ENCODE results near the gene ZBTB4. TPM values are rescaled to one million over a fixed set of nuclear protein-coding genes. Genes with fewer than 3 reads are reported as not detected.

Gene ZBTB4
- total RNA-seq, 1 donor from 2014 or later: 25.1 TPM

- no peak overlapping the region for H3K4me3 Mint-ChIP-seq (ENCODE audit: unreplicated experiment)
- H3K27me3 Mint-ChIP-seq (ENCODE audit: unreplicated experiment): peaks cover 2% of the 10 kb centered on the region
- peaks cover 8% of the 10 kb centered on the region for H3K9me3 Mint-ChIP-seq (ENCODE audit: unreplicated experiment)
- no peak for DNase-seq
- H3K27ac Mint-ChIP-seq (ENCODE audit: unreplicated experiment): no peak overlapping the region
- TF ChIP-seq CTCF (IDR thresholded peaks at IDR 0.05; ENCODE audit: partially characterized antibody, unreplicated experiment): no peak
- H3K4me1 Mint-ChIP-seq (ENCODE audit: low read depth, unreplicated experiment): no peaks in the 10 kb centered on the region
- peaks cover 8% of the 10 kb centered on the region for H3K36me3 Mint-ChIP-seq (ENCODE audit: unreplicated experiment)
These were observed 29.4 kb upstream of the ZBTB4 start for GRCh38 chr17:7508846-7509245.

GRCh38 chr17:7508145-7508544, 28.7 kb upstream of the ZBTB4 start:
- Mint-ChIP-seq H3K27ac (ENCODE audit: unreplicated experiment) (no peak overlapping the region), H3K4me1 (ENCODE audit: low read depth, unreplicated experiment) (no peaks in the 10 kb centered on the region), H3K36me3 (ENCODE audit: unreplicated experiment) (peaks cover 11% of the 10 kb centered on the region), H3K4me3 (ENCODE audit: unreplicated experiment) (no peak overlapping the region), H3K9me3 (ENCODE audit: unreplicated experiment) (peaks cover 8% of the 10 kb centered on the region), H3K27me3 (ENCODE audit: unreplicated experiment) (peaks cover 2% of the 10 kb centered on the region)
- DNase-seq: no peak
- no peak for TF ChIP-seq CTCF (IDR thresholded peaks at IDR 0.05; ENCODE audit: partially characterized antibody, unreplicated experiment)

- Mint-ChIP-seq H3K9me3 (ENCODE audit: unreplicated experiment) (peaks cover 4% of the 10 kb centered on the region), H3K27me3 (ENCODE audit: unreplicated experiment) (no peaks in the 10 kb centered on the region), H3K27ac (ENCODE audit: unreplicated experiment) (no peak overlapping the region), H3K4me1 (ENCODE audit: low read depth, unreplicated experiment) (no peaks in the 10 kb centered on the region), H3K36me3 (ENCODE audit: unreplicated experiment) (peaks cover 11% of the 10 kb centered on the region), H3K4me3 (ENCODE audit: unreplicated experiment) (no peak overlapping the region)
- no peak for TF ChIP-seq CTCF (IDR thresholded peaks at IDR 0.05; ENCODE audit: partially characterized antibody, unreplicated experiment)
- no peak for DNase-seq
These were observed 24.1 kb upstream of the ZBTB4 start for GRCh38 chr17:7503521-7503920.

- Mint-ChIP-seq H3K27me3 (ENCODE audit: unreplicated experiment) (no peaks in the 10 kb centered on the region), H3K4me3 (ENCODE audit: unreplicated experiment) (no peak overlapping the region), H3K4me1 (ENCODE audit: low read depth, unreplicated experiment) (no peaks in the 10 kb centered on the region), H3K36me3 (ENCODE audit: unreplicated experiment) (peaks cover 11% of the 10 kb centered on the region), H3K9me3 (ENCODE audit: unreplicated experiment) (peaks cover 2% of the 10 kb centered on the region), H3K27ac (ENCODE audit: unreplicated experiment) (no peak overlapping the region)
- no peak for TF ChIP-seq CTCF (IDR thresholded peaks at IDR 0.05; ENCODE audit: partially characterized antibody, unreplicated experiment)
- peak; percentile 39 for DNase-seq
These were observed 23.6 kb upstream of the ZBTB4 start for GRCh38 chr17:7502987-7503386.

- no peaks in the 10 kb centered on the region for H3K4me1 Mint-ChIP-seq (ENCODE audit: low read depth, unreplicated experiment)
- TF ChIP-seq CTCF (IDR thresholded peaks at IDR 0.05; ENCODE audit: partially characterized antibody, unreplicated experiment): no peak
- no peak overlapping the region for H3K27ac Mint-ChIP-seq (ENCODE audit: unreplicated experiment)
These were observed 22.9 kb upstream of the ZBTB4 start for GRCh38 chr17:7502171-7502847.

More at GRCh38 chr17:7502171-7502847, 22.9 kb upstream of the ZBTB4 start:
- no peak for DNase-seq
- H3K9me3 Mint-ChIP-seq (ENCODE audit: unreplicated experiment): peaks cover 2% of the 10 kb centered on the region
- peak overlapping the region; percentile 20 for H3K4me3 Mint-ChIP-seq (ENCODE audit: unreplicated experiment)
- peaks cover 11% of the 10 kb centered on the region for H3K36me3 Mint-ChIP-seq (ENCODE audit: unreplicated experiment)
- H3K27me3 Mint-ChIP-seq (ENCODE audit: unreplicated experiment): no peaks in the 10 kb centered on the region
